Fibroblast of upper back skin (primary cell): ENCODE measurements around the gene SCAI.
"Not testable (repeated sequence)": the region's sequence is repeated elsewhere in the genome, so short reads cannot be mapped to it uniquely, and the experiment has no call there.

Experiments
- DNase-seq: peaks from one replicate; pipeline ENCODE4 v3.0.0-alpha.2; 2013

The SCAI gene

GRCh38 chr9:125147401-125147951, 4.1 kb upstream of the SCAI start:
- DNase-seq: no peak

- DNase-seq: no peak
These were observed 2.9 kb upstream of the SCAI start for GRCh38 chr9:125146247-125146646.

DNA sequence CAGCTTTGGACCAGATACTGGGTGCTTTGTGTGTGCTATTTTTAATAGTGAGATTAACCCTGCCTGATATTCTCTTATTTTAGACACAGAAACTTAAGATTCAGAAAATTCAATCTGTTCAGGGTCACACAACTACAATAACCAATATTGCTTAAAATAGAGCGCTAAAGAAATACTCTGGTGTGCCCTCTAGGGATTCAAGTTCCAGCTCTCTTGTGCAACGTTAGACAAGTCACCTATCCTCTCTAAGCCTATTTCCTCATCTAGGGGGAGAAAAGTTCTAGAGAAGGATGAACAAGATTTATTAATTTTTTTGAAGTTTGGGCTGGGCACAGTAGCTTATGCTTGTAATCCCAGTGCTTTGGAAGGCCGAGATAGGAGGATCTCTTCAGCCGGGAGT, 2.1 kb upstream of the SCAI start:
- DNase-seq: no peak

DNA sequence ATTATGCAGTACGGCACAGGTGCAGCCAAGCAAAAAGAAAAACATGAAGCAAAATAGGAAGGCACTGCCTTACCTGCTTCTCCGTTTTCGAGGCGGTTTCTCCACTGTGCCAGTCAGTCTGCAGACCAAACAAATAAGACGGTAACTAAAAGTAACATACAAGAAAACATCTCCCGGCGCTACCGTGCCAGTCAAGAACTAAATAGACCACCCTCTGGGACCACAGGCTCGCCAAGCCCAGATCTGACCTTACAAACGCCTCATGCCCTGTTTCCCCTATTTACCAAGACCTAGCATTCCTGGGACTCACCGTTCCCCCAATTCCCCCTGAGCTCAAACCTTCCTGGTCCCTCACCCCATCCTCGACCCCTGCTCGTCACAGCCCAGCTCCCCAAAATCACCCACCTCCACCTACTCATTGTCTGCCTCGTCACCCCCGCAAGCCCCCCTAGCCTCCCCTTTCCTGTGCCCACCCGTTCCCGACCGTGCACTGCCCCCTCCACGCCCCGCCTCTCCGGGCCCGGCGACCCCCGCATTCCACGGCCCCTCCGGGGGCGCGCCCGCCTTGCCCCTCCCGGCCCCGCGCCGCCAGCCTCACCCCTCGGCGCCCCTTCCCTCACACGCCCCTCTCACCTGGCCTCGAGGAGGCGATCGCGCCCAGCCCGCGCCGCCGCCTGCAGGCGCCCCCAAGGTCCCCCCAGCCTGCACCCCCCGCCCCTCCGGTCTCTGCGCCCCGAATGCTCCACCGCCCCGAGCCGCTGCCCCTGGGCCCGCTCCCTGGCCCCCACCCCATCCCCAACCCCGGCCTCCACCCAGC, 560 bp downstream of the SCAI start:
- no peak for DNase-seq

GRCh38 chr9:125141751-125142150, 1.6 kb downstream of the SCAI start:
- DNase-seq: no peak

DNA sequence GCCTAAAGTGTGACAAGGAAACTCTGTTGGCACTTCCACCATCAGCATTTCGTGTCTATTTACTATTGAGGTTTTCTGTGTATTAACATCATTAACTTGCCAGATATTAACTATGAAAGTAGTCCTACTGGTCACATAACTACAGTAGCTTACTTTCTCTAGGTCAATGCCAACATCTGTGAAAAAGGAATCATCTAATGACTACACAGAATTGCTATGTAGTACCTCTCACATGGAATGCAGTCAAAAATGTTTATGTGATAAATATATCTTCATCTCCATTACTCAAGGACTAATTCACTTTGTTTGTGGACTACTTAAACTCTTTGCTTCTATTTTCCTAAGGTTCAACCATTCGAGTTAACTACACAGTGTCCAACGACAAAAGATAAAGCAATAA, 2.1 kb downstream of the SCAI start:
- peak; percentile 49 for DNase-seq

GRCh38 chr9:125140576-125140975, 2.8 kb downstream of the SCAI start:
- DNase-seq: no peak

DNA sequence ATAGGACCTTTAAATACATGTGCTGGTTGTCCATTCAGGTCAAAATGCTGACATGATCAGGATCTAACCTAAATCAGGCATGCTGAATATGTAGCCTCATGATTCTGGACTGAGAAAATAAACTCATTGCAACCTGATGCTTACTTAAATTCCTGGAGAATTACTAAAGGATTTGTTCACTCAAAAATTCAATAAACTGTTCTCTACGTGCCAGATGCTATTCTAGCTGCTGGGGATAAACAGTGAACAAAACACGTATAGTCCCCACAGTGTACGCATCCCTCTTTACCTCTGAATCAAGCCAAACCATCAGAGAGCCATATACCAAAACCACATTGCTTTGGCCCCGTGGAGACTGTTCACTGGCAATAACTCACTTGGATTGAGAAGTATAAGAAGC, 6.1 kb downstream of the SCAI start:
- DNase-seq: peak; percentile 81

- no peak for DNase-seq
These were observed 8.4 kb downstream of the SCAI start for GRCh38 chr9:125134976-125135375.

DNA sequence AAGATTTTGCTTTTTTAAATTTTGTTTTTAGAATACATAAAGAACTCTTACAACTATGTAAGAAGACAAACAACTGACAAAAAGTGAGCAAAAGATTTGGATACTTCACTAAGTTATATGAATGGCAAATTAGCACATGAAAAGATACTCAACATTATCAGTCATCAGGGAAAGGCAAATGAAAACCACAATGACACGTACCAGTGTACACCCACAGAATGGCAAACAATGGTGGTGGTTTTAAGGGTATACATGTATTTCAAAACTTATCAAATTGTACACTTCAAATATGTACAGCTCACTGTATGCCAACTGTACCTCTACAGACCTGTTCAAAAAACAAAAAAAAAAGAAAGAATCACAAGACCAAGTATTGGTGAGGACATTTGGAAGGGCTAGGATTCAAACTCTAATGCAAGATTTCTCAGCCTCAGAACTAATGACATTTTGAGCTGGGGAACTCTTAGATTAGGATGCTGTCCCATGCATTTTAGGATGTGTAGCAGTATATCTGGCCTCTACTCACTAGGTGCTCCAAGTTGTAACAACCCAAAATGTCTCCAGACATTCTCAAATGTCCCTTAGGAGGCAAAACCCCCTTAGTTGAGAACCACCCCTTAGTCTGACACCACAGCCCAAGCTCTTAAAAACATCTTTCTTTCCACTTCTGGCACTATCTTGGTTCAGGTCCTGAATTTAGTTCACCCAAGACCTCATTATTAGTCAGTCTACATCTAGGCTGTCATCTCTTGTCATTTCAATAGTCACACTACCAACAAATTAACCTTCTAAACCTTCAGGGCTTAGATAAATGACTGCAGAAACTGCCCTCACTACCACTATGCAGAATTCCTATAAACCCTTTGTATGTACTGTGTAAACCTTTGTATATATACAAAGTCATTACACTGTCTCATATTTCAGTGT, 9.7 kb downstream of the SCAI start:
- no peak for DNase-seq

- DNase-seq: no peak
These were observed 11.6 kb downstream of the SCAI start for GRCh38 chr9:125131778-125132177.

DNA sequence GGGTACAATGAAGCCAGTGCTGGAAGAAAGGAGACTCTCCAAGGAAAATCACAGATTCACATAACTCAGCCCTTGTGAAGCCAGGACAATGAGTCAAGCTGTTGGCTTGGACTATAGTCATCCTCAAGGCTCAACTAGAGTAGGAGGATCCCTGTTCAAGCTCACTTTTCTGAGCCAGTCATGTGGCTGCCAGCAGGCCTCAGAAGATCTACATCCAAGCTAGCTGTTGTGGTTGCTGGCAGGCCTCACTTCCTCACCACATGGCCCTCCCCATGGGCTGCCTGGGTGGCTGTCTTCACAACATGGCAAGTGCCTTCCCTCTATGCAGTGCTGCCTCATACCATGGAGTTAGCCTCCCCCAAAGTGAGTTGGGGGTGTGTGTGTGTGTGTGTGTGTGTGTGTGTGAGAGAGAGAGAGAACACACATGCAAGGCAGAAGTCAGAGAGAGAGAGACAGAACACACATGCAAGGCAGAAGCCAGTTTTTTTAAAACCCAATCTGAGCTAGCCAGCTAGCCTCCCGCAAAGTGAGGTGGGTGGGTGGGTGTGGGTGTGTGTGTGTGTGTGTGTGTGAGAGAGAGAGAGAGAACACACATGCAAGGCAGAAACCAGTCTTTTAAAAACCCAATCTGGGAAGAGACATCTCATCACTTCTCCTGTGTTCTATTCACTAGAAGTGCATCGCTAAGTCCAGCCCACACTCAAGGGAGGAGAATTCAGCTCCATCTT, 17.1 kb downstream of the SCAI start:
- peak; percentile 100 for DNase-seq

GRCh38 chr9:125125523-125125922, 17.8 kb downstream of the SCAI start:
- no peak for DNase-seq

DNA sequence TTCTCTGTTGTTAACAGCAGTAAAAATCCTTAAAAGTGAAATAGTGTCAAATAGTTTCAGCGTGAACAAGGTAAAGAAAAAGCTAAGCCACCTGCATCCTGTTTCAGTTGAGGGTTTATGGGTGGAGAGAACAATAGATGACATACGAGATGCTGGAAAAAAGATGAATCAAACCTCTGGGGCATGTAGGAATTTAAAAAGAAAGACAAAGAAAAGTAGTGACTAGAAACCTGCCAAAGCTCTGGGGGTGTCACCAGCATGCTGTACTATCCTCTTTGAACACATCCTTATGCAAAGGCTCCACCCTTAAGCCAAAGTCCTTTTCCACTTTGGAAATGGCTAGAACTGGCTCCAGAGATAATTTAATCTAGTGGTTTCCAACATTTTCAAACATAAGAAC, 22.2 kb downstream of the SCAI start:
- peak; percentile 13 for DNase-seq

DNA sequence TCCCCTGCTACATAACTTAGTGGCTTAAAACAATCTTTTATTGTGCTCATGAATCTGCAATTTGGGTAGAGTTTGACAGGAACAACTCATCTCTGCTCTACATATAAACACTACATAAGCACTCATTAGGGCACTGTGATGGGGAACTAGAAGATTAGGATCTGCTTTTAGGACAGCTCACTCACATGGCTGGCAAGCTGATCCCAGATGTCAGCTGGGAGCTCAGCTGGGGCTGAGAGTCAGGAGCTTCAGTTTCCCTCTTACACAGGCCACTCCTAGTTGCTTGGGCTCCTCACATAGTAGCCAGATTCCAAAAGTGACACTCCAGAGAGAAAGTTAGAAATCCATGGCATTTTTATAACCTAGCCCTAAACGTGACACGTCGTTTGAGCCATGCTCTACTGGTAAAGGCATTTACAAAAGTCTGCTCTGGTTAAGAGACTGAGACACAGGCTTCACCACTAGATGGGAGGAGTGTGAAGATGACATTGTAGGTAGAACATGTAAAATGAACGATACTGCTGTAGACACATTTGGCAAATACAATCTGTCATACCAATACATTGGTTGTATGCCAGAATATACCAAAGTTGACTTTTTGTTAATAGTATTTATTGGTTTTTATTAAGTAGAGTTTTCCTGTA, 23.6 kb downstream of the SCAI start:
- DNase-seq: peak; percentile 46

DNA sequence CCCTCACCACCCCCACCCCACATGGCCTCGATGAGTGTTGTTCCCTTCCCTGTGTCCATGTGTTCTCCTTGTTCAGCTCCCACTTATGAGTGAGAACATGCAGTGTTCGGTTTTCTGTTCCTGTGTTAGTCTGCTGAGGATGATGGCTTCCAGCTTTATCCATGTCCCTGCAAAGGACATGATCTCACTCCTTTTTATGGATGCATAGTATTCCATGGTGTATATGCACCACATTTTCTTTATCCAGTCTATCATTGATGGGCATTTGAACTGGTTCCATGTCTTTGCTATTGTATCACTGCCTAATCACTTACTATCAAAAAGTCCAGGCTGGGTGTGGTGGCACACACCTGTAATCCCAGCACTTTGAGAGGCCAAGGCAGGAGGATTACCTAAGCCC, 24.6 kb downstream of the SCAI start:
- not testable (repeated sequence) for DNase-seq

- DNase-seq: not testable (repeated sequence)
These were observed 28.8 kb downstream of the SCAI start for GRCh38 chr9:125114503-125114902.

DNA sequence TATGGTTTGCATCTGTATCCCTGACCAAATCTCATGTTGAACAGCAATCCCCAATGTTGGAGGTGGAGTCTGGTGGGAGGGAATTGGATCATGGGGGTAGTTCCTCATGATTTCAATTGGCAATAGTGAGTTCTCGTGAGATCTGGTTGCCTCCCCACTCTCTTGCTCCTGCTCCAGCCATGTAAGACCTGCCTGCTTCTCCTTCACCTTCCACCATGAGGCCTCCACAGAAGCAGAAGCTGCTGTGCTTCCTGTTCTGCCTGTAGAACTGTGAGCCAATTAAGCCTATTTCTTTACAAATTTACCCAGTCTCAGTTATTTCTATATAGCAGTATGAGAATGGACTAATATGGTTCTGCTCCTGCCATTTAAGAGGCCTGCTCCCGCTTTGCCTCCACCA, 32.9 kb downstream of the SCAI start:
- DNase-seq: no peak

GRCh38 chr9:125108541-125108940, 34.8 kb downstream of the SCAI start:
- DNase-seq: not testable (repeated sequence)

GRCh38 chr9:125106285-125106893, 36.9 kb downstream of the SCAI start:
- DNase-seq: peak; percentile 69

DNA sequence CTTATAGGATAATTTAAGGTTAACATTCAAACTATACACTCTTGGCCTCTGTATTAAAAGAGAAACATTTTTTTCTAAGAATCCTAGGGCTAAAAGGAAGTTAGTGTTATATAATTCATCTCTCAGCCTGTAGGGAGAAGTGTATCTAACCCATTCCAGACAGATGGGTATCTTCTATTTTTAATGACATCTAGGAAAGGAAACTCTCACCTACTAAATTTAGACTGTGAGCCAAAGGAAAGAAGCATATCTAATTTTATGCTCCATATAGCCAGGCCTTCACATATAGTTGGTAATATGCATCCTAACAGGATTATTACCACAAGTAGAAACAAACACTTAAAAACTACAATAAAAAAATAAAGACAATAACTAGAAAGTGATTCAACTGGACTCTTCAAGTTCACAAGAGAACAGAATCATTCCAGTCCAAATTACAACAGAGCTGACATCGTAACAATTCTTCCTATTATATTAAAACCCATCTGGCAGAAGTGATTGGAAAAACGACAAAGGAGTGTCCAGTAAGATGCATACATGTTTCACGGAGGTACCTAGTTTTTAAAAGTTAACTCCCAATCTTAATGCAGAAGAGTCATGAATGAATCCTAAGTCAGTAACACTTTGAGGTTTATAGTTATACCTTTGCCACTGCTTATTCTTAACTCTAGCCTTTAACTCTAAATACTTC, 39.4 kb downstream of the SCAI start:
- DNase-seq: no peak
